Right lobe of liver (tissue), 6 donors: ENCODE results near the gene BICRA. TPM values are rescaled to one million over a fixed set of nuclear protein-coding genes. Genes with fewer than 3 reads are reported as not detected.

Experiments used
- ATAC-seq, 4 donors: fragments of 200-7000 bp; cut with Tn5 transposase; one replicate each; pipeline ENCODE4 v1.9.1; 2020; ENCODE audit warnings: mild to moderate bottlenecking in 4 of 4, moderate library complexity in 4 of 4
- DNase-seq, 3 donors: peaks; one replicate each; pipeline ENCODE4 v3.0.0-alpha.2; 2020
- H3K27ac ChIP-seq, 3 donors: fragments of 200-600 bp; one replicate each; pipeline ENCODE4 v1.8.0; 2022
- H3K27me3 ChIP-seq, 2 donors: fragments of 200-600 bp; one replicate each; pipeline ENCODE4 v1.8.0; 2022
- H3K36me3 ChIP-seq, 4 donors: fragments of 200-600 bp; sonication (generic) in 1 of 4; one replicate each; pipeline versions ENCODE4 v1.5.1 to v1.8.0; 2017 to 2022; ENCODE audit warnings: control low read depth in 1 of 4
- H3K4me1 ChIP-seq, 4 donors: fragments of 200-600 bp; sonication (generic) in 1 of 4; one replicate each; pipeline versions ENCODE4 v1.5.1 to v1.8.0; 2017 to 2022; ENCODE audit warnings: control low read depth in 1 of 4
- H3K4me3 ChIP-seq, 3 donors: fragments of 200-600 bp; one replicate each; pipeline ENCODE4 v1.8.0; 2022
- H3K9me3 ChIP-seq, 4 donors: fragments of 200-600 bp; sonication (generic) in 1 of 4; one replicate each; pipeline versions ENCODE4 v1.5.1 to v1.8.0; 2017 to 2022; ENCODE audit warnings: control low read depth in 1 of 4
- POLR2A ChIP-seq: fragments of 450-650 bp; IDR thresholded peaks from one replicate; pipeline ENCODE4 v1.6.1; 2017; ENCODE audit warnings: antibody characterized with exemption, mild to moderate bottlenecking
- WGBS: methylation state at CpG from one replicate; pipeline ENCODE4 v1.1.6; 2018; ENCODE audit warnings: low coverage, low lambda C conversion rate; ENCODE audit not compliant: insufficient coverage; ENCODE audit errors: missing lambda C conversion rate; 5-methylcytosine and 5-hydroxymethylcytosine counted together
- intact Hi-C, 2 donors: fragments of 100-400 bp; cut with DNase I; formaldehyde crosslinking; loops; one replicate each; pipeline versions ENCODE4 v1.11.2 to v1.14.1; 2022
- total RNA-seq, 6 experiments: library from RNA; depleted of rRNA in 2 of 6; stranded (reverse); fragments of >200 nt in 2 of 6; fragmentation: NEBNext Ultra II Directional in 3 of 6; extraction: Animal tissue kit (Norgen Biotek cat#: 25700) in 3 of 6; gene quantifications; one replicate each; pipeline versions ENCODE4 v1.1.0 to v1.2.4, GENCODE V29; 2016 to 2023
- TF ChIP-seq, protein P1 (sequence below), 4 donors: fragments of 200-600 bp in 3 of 4; fragments of 450-650 bp in 1 of 4; IDR thresholded peaks; one replicate each; pipeline versions ENCODE4 v1.5.1 to v1.8.0; 2016 to 2022; ENCODE audit warnings: antibody characterized with exemption in 4 of 4, mild to moderate bottlenecking in 2 of 4
- donor health status: DM: no; HTN: yes; CAD: no.
- donor health status: DM: no; HTN: no; CAD: no.
- donor health status: DM: no; HTN: no; CAD: no.
- donor health status: DM: no; HTN: yes; CAD: no.
- donor health status: DM: no; HTN: yes; CAD: no.

Gene BICRA
- total RNA-seq, 6 experiments from 2014 or later = 3.7 to 7.3 (median 6.4) TPM

DNA sequence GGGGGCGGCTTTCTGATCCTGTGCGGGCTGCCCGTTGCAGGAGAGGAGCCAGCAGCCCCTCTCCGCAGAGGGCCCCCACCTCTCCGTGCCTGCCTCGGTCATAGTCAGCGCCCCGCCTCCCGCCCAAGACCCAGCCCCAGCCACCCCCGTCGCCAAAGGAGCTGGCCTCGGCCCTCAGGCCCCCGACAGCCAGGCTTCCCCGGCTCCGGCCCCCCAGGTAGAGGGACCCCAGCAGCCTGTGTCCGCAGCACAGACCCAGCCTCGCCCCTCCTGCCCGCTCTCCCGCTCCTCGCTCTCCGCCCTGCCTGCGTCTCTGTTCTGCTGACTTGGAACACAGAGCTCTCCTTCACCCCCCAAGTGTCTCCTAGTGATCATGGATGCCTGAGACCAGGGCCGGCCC, 73.0 kb downstream of the BICRA start:
- ATAC-seq = peak in 2 of 4 donors; percentile 7 to 10
- no peak overlapping the region for H3K27ac ChIP-seq
- no peaks in the 10 kb centered on the region for H3K27me3 ChIP-seq
- peaks cover 0 to 21% (median 12%) of the 10 kb centered on the region in 4 donors for H3K36me3 ChIP-seq
- no peaks in the 10 kb centered on the region for H3K9me3 ChIP-seq
- TF ChIP-seq, protein P1, sequence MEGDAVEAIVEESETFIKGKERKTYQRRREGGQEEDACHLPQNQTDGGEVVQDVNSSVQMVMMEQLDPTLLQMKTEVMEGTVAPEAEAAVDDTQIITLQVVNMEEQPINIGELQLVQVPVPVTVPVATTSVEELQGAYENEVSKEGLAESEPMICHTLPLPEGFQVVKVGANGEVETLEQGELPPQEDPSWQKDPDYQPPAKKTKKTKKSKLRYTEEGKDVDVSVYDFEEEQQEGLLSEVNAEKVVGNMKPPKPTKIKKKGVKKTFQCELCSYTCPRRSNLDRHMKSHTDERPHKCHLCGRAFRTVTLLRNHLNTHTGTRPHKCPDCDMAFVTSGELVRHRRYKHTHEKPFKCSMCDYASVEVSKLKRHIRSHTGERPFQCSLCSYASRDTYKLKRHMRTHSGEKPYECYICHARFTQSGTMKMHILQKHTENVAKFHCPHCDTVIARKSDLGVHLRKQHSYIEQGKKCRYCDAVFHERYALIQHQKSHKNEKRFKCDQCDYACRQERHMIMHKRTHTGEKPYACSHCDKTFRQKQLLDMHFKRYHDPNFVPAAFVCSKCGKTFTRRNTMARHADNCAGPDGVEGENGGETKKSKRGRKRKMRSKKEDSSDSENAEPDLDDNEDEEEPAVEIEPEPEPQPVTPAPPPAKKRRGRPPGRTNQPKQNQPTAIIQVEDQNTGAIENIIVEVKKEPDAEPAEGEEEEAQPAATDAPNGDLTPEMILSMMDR (IDR thresholded peaks at IDR 0.05) = no peak
- no peak for TF ChIP-seq POLR2A
- H3K4me1 ChIP-seq = no peaks in the 10 kb centered on the region
- intact Hi-C loops = no loop called here
- no peak for DNase-seq
- H3K4me3 ChIP-seq = no peak overlapping the region
- WGBS = 100% methylated on average over 3 of the region's 23 CpGs

- DNase-seq (no peak), ATAC-seq (no peak)
- Histone ChIP-seq H3K27ac (no peak overlapping the region), H3K4me3 (no peak overlapping the region), H3K27me3 (no peaks in the 10 kb centered on the region), H3K36me3 (peaks cover 0 to 19% (median 12%) of the 10 kb centered on the region in 4 donors), H3K9me3 (no peaks in the 10 kb centered on the region), H3K4me1 (no peaks in the 10 kb centered on the region)
- intact Hi-C loops = no loop called here
- no peak for TF ChIP-seq POLR2A
- TF ChIP-seq, protein P1 (IDR thresholded peaks at IDR 0.05) = no peak
- WGBS = 93% methylated on average over 6 of the region's 6 CpGs
Observed at GRCh38 chr19:47682939-47683338, 74.0 kb downstream of the BICRA start.

DNA sequence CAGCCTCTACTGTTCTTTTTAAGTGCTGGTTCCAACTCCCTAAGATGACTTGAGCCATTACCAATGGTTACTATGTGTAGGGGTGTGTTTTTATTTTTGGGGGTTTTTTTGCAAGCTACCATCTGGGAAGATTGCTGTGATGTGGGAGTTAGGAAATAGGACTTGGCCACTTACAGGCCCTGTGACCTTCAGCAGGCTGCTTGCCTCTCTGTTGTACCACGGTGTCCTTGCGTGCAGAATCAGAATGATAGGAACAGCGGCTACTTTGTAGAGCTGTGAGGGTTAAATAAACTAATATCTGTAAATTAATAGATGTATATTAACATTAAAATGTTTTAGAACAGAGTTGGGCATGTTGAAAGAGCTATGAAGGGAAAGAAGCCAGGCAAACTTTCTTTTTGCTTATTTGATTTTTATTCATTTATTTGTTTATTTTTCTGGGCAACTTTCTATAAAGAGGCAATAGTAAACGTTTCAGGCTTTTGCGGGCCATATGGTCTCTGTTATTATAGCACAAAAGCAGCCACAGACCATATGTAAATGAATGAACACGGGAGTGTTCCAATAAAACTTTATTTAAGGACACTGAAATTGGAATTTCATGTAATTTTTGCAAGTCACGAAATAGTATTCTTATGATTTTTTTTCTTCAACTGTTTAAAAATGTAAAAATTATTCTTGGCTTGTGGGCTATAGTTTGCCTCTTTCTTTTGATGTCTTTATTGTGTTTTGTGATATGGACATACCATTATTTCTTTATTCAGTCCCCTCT, 77.9 kb downstream of the BICRA start:
- 87% methylated on average over 7 of the region's 7 CpGs for WGBS
- no peak for TF ChIP-seq POLR2A
- TF ChIP-seq, protein P1 (IDR thresholded peaks at IDR 0.05) = no peak
- intact Hi-C loops = no loop called here
- H3K36me3 ChIP-seq = peaks cover 0 to 6% (median 2%) of the 10 kb centered on the region in 4 donors
- H3K4me3 ChIP-seq = no peak overlapping the region
- no peaks in the 10 kb centered on the region for H3K9me3 ChIP-seq
- no peaks in the 10 kb centered on the region for H3K4me1 ChIP-seq
- no peak overlapping the region for H3K27ac ChIP-seq
- H3K27me3 ChIP-seq = no peaks in the 10 kb centered on the region
- ATAC-seq (no peak), DNase-seq (no peak)

- Histone ChIP-seq H3K4me3 (no peak overlapping the region), H3K9me3 (no peaks in the 10 kb centered on the region), H3K27ac (no peak overlapping the region), H3K27me3 (no peaks in the 10 kb centered on the region), H3K36me3 (peaks cover 0 to 6% (median 2%) of the 10 kb centered on the region in 4 donors), H3K4me1 (no peaks in the 10 kb centered on the region)
- ATAC-seq (no peak), DNase-seq (no peak)
- TF ChIP-seq, protein P1 (IDR thresholded peaks at IDR 0.05) = no peak
- no peak for TF ChIP-seq POLR2A
- intact Hi-C loops = no loop called here
- 86% methylated on average over 7 of the region's 7 CpGs for WGBS
Observed at GRCh38 chr19:47687906-47688305, 79.0 kb downstream of the BICRA start.
